OCI-LY7 (cell line): Measurements from ENCODE around the gene KLHL25. TPM values are rescaled to one million over a fixed set of nuclear protein-coding genes. Genes with fewer than 3 reads are reported as not detected.

Source experiments
- BruUV-seq: library from RNA; stranded (reverse); fragments of 400-500 nt; replicated peaks from 2 replicates; lab custom pipeline; 2021; lab: Mats Ljungman, UMichigan
- CTCF ChIA-PET: fragments of 300-600 bp; sonication (Branson Sonifier 250); formaldehyde crosslinking; loops from one replicate; lab custom pipeline; 2022; ENCODE audit warnings: antibody characterized with exemption; ENCODE audit not compliant: unreplicated experiment; lab: Charles Lee
- POLR2A ChIA-PET: fragments of 300-600 bp; sonication (Branson Sonifier 250); formaldehyde crosslinking; loops from one replicate; lab custom pipeline; 2022; ENCODE audit warnings: antibody characterized with exemption; lab: Charles Lee
- DNase-seq: peaks from one replicate; pipeline ENCODE4 v3.0.0-alpha.2; 2015; ENCODE audit warnings: low spot score
- H2AFZ ChIP-seq: fragments of 200-600 bp; sonication (generic), shearing (Covaris generic); 2 replicates; pipeline ENCODE4 v1.6.1; 2014; ENCODE audit warnings: mild to moderate bottlenecking, antibody characterized with exemption, low read length, moderate library complexity
- H3K27ac ChIP-seq: fragments of 200-600 bp; sonication (generic); 2 replicates; pipeline ENCODE4 v1.5.1; 2014; ENCODE audit warnings: mixed run types, low read depth, mild to moderate bottlenecking, moderate library complexity, low read length, inconsistent platforms; ENCODE audit not compliant: poor library complexity, severe bottlenecking
- H3K36me3 ChIP-seq: fragments of 200-600 bp; sonication (generic); 2 replicates; pipeline ENCODE4 v1.6.1; 2014; ENCODE audit warnings: mild to moderate bottlenecking, antibody characterized with exemption, low read length, moderate library complexity, mixed read lengths; ENCODE audit not compliant: insufficient read depth
- H3K4me1 ChIP-seq: fragments of 200-600 bp; sonication (generic); 2 replicates; pipeline ENCODE4 v1.5.1; 2014; ENCODE audit warnings: mild to moderate bottlenecking, low read length; ENCODE audit not compliant: insufficient read depth, poor library complexity, severe bottlenecking
- H3K4me2 ChIP-seq: fragments of 200-600 bp; sonication (generic); 2 replicates; pipeline ENCODE4 v1.6.1; 2014; ENCODE audit warnings: mild to moderate bottlenecking, low read length
- H3K4me3 ChIP-seq: fragments of 200-600 bp; sonication (generic); 2 replicates; pipeline ENCODE4 v1.5.1; 2014; ENCODE audit warnings: mild to moderate bottlenecking, low read depth, low read length; ENCODE audit not compliant: poor library complexity, severe bottlenecking
- H3K79me2 ChIP-seq: fragments of 200-600 bp; sonication (generic); 2 replicates; pipeline ENCODE4 v1.6.1; 2016; ENCODE audit warnings: low read depth, mild to moderate bottlenecking, low read length, moderate library complexity, mixed read lengths; ENCODE audit not compliant: insufficient read depth
- H3K9me2 ChIP-seq: fragments of 200-600 bp; sonication (generic); 2 replicates; pipeline ENCODE4 v1.6.1; 2016; ENCODE audit warnings: mild to moderate bottlenecking, low read length, mixed read lengths; ENCODE audit not compliant: insufficient read depth
- H3K9me3 ChIP-seq: fragments of 200-600 bp; sonication (generic); 2 replicates; pipeline ENCODE4 v1.6.1; 2014; ENCODE audit warnings: mild to moderate bottlenecking, mixed run types, low read length, mixed read lengths
- H4K20me1 ChIP-seq: fragments of 200-600 bp; sonication (generic); 2 replicates; pipeline ENCODE4 v1.6.1; 2014; ENCODE audit warnings: mild to moderate bottlenecking, antibody characterized with exemption, low read length, moderate library complexity, mixed read lengths; ENCODE audit not compliant: insufficient read depth
- EZH2phosphoT487 ChIP-seq: fragments of 200-600 bp; sonication (generic); IDR thresholded peaks from 2 replicates; pipeline ENCODE4 v1.6.1; 2018; ENCODE audit warnings: low read depth, borderline replicate concordance, mild to moderate bottlenecking, mixed run types, antibody characterized with exemption, low read length, moderate library complexity, mixed read lengths
- intact Hi-C: fragments of 100-400 bp; cut with micrococcal nuclease; formaldehyde crosslinking; loops from one replicate; pipeline ENCODE4 v1.10.0; 2022; ENCODE audit not compliant: unreplicated experiment
- total RNA-seq, 2 experiments: library from RNA; depleted of rRNA in 1 of 2; stranded (reverse); fragments of >200 nt in 1 of 2; shearing (Covaris generic) in 1 of 2; gene quantifications; 2 replicates each; pipeline ENCODE4 v1.2.3, GENCODE V29; 2014 to 2022
- TF ChIP-seq, protein P1 (sequence below): fragments of 200-600 bp; sonication (generic); conservative IDR thresholded peaks from 2 replicates; pipeline ENCODE4 v1.5.1; 2014; ENCODE audit warnings: mild to moderate bottlenecking, antibody characterized with exemption, low read length, moderate library complexity, mixed read lengths

The KLHL25 gene
- total RNA-seq, 2 experiments from 2014 or later, result 5.1 to 7.7 TPM

DNA sequence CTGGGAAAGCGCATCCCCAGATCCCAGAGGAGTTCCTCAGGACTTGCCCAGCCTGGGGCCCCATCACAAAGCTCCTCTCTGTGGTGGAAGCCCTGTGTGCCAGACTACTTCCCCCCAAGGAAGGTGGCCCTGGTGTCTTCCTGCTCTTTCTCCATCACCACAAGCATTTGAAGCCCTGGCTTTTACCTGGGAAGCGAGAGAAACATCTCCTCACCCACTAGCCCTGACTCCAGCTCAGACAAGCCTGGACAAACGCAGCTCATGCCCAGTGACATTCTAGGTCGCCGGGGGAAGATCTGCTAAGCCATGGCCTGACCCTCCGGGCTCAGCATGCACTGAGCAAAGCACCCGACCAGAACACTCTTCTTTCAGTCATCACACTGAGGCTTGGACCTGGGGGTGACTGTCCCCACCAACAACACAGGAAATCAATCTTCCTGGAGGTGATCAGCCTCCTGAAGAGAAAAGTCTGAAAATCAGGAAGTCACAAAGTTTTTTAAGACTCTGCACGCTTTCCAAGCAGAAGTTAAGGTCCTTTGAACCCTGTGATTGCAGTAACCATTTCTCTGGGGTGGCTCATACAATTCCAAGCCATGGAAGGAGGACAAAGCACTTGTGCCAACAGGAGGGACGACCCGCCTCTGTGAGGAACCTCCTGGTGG lies 40.8 kb downstream of the KLHL25 start:
- no TSS peak for BruUV-seq
- CTCF ChIA-PET, result no interaction called here
- H3K4me2 ChIP-seq, result no peak overlapping the region
- H3K9me2 ChIP-seq, result no peaks in the 10 kb centered on the region
- DNase-seq, result no peak
- no peak overlapping the region for H2AFZ ChIP-seq
- H3K9me3 ChIP-seq, result no peaks in the 10 kb centered on the region
- no peaks in the 10 kb centered on the region for H3K79me2 ChIP-seq
- TF ChIP-seq, protein P1, sequence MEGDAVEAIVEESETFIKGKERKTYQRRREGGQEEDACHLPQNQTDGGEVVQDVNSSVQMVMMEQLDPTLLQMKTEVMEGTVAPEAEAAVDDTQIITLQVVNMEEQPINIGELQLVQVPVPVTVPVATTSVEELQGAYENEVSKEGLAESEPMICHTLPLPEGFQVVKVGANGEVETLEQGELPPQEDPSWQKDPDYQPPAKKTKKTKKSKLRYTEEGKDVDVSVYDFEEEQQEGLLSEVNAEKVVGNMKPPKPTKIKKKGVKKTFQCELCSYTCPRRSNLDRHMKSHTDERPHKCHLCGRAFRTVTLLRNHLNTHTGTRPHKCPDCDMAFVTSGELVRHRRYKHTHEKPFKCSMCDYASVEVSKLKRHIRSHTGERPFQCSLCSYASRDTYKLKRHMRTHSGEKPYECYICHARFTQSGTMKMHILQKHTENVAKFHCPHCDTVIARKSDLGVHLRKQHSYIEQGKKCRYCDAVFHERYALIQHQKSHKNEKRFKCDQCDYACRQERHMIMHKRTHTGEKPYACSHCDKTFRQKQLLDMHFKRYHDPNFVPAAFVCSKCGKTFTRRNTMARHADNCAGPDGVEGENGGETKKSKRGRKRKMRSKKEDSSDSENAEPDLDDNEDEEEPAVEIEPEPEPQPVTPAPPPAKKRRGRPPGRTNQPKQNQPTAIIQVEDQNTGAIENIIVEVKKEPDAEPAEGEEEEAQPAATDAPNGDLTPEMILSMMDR, result no peak
- no peak for TF ChIP-seq EZH2phosphoT487
- H3K4me3 ChIP-seq, result no peak overlapping the region
- peaks cover 8% of the 10 kb centered on the region; the same call in 1 of the 2 replicates for H3K36me3 ChIP-seq
- H3K4me1 ChIP-seq, result no peaks in the 10 kb centered on the region
- H4K20me1 ChIP-seq, result no peaks in the 10 kb centered on the region
- no peak overlapping the region for H3K27ac ChIP-seq
- POLR2A ChIA-PET, result no interaction called here
- intact Hi-C loops, result no loop called here

DNA sequence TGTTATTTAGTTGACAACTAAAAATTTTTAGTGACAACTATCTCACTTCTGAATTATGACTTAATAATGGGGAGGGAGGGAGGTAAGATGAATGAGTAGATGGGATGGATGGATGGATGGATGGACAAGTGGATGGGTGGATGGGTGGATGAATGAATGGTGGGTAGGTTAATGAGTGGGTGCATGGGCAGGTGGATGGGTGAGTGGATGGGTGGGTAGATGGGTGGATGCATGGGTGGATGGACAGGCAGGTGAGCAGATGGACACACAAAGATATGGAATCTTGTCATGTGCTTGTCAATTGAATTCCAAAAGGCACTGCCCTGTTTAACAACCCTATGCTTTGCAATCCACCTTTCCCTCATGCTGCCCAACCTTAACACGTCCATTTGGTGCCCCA lies 41.5 kb downstream of the KLHL25 start:
- Histone ChIP-seq H3K9me3 (no peaks in the 10 kb centered on the region), H3K27ac (no peak overlapping the region), H3K79me2 (no peaks in the 10 kb centered on the region), H3K36me3 (peaks cover 13% of the 10 kb centered on the region; the same call in 1 of the 2 replicates), H4K20me1 (no peaks in the 10 kb centered on the region), H2AFZ (no peak overlapping the region), H3K9me2 (no peaks in the 10 kb centered on the region), H3K4me1 (no peaks in the 10 kb centered on the region), H3K4me3 (no peak overlapping the region), H3K4me2 (no peak overlapping the region)
- intact Hi-C loops, result no loop called here
- ChIA-PET POLR2A (no interaction called here), CTCF (no interaction called here)
- TF ChIP-seq, protein P1, result no peak
- TF ChIP-seq EZH2phosphoT487, result no peak
- no TSS peak for BruUV-seq
- DNase-seq, result no peak

DNA sequence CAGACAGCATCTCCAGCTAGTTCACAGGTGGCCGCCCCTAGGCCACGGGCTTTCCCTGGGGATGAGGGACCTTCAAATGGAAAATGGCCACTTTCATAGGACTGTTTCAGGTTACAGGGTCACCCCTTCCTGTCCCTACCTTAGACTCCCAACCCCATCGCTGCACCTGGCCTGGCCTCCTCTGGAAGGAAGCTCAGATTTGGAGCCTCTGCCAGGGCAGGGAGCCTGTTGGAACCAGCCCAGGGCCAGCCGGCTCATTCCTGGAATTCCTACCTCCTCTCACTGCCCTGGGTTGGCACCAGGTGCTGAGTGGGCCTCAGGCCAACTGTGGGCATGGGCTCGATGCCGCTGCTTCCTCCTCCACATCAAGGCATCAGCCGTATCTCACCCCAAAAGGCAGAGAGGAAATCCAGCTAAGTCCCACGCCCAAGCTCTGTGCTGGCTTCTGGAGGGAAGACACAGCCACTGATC lies 42.2 kb downstream of the KLHL25 start:
- ChIA-PET CTCF (no interaction called here), POLR2A (interaction anchor here (1.1 kb wide), 1 partner anchor 84 kb away, joined by 3 read pairs; no protein-coding TSS in a partner anchor)
- no peaks in the 10 kb centered on the region for H3K9me2 ChIP-seq
- peaks cover 20% of the 10 kb centered on the region for H3K36me3 ChIP-seq
- no TSS peak for BruUV-seq
- H3K79me2 ChIP-seq, result no peaks in the 10 kb centered on the region
- no peak for DNase-seq
- no peaks in the 10 kb centered on the region for H3K9me3 ChIP-seq
- intact Hi-C loops, result no loop called here
- TF ChIP-seq, protein P1, result no peak
- TF ChIP-seq EZH2phosphoT487, result no peak
- H3K4me2 ChIP-seq, result no peak overlapping the region
- H3K4me3 ChIP-seq, result no peak overlapping the region
- H3K27ac ChIP-seq, result no peak overlapping the region
- H2AFZ ChIP-seq, result no peak overlapping the region
- no peaks in the 10 kb centered on the region for H3K4me1 ChIP-seq
- no peaks in the 10 kb centered on the region for H4K20me1 ChIP-seq
